Esophagus muscularis mucosa (tissue), 3 donors: Measurements from ENCODE around the gene DISC1.

Experiments used
- CTCF ChIP-seq, 3 experiments: fragments of 200-600 bp in 2 of 3; fragments of 450-650 bp in 1 of 3; sonication (generic) in 2 of 3; IDR thresholded peaks; one replicate each; pipeline ENCODE4 v1.5.1; 2017 to 2019; ENCODE audit warnings: antibody characterized with exemption in 3 of 3, mild to moderate bottlenecking in 2 of 3, moderate library complexity in 1 of 3
- POLR2A ChIP-seq: fragments of 450-650 bp; IDR thresholded peaks from one replicate; pipeline ENCODE4 v1.6.1; 2017; ENCODE audit warnings: antibody characterized with exemption, moderate library complexity, mild to moderate bottlenecking, low read depth
- POLR2AphosphoS5 ChIP-seq, 2 donors: sonication (generic); formaldehyde crosslinking; IDR thresholded peaks; one replicate each; pipeline ENCODE4 v1.6.1; 2017; ENCODE audit warnings: antibody characterized with exemption in 2 of 2

- TF ChIP-seq CTCF (IDR thresholded peaks at IDR 0.05): no peak
- peak in 1 of 2 donors; percentile 8 for TF ChIP-seq POLR2AphosphoS5 (IDR thresholded peaks at IDR 0.05)
- no peak for TF ChIP-seq POLR2A
Measured at GRCh38 chr1:231601824-231602672, 24.5 kb upstream of the DISC1 start.
